Suppressor macrophage treated with lipopolysaccharide for 1 hour (primary cell): ENCODE results near the gene BABAM2.
"Not testable (repeated sequence)": the region's sequence is repeated elsewhere in the genome, so short reads cannot be mapped to it uniquely, and the experiment has no call there.

Experiments
- DNase-seq, 3 donors: peaks; one replicate each; pipeline ENCODE4 v3.0.0-alpha.2; 2020 to 2022

The BABAM2 gene

GRCh38 chr2:28321426-28321825, 430.9 kb downstream of the BABAM2 start:
- no peak for DNase-seq

- DNase-seq: no peak
Measured at GRCh38 chr2:28322051-28322450, 431.5 kb downstream of the BABAM2 start.

GRCh38 chr2:28322456-28322855, 431.9 kb downstream of the BABAM2 start:
- DNase-seq: no peak

- DNase-seq: no peak
Measured at GRCh38 chr2:28322981-28323396, 432.5 kb downstream of the BABAM2 start.

GRCh38 chr2:28325173-28325566, 434.6 kb downstream of the BABAM2 start:
- DNase-seq: no peak

GRCh38 chr2:28325567-28326468, 435.3 kb downstream of the BABAM2 start:
- DNase-seq: peak; percentile 74 to 80 (median 75)

GRCh38 chr2:28326469-28326805, 435.9 kb downstream of the BABAM2 start:
- DNase-seq: no peak

- DNase-seq: no peak
Measured at GRCh38 chr2:28326881-28327505, 436.5 kb downstream of the BABAM2 start.

- no peak for DNase-seq
Measured at GRCh38 chr2:28327581-28327955, 437.0 kb downstream of the BABAM2 start.

- no peak for DNase-seq
Measured at GRCh38 chr2:28327956-28328922, 437.7 kb downstream of the BABAM2 start.

- DNase-seq: no peak
Measured at GRCh38 chr2:28329184-28329583, 438.7 kb downstream of the BABAM2 start.

- not testable (repeated sequence) for DNase-seq
Measured at GRCh38 chr2:28330722-28331121, 440.2 kb downstream of the BABAM2 start.

GRCh38 chr2:28331797-28332196, 441.3 kb downstream of the BABAM2 start:
- DNase-seq: not testable (repeated sequence)

- no peak for DNase-seq
Measured at GRCh38 chr2:28332696-28333095, 442.2 kb downstream of the BABAM2 start.

- DNase-seq: peak; percentile 82 to 85 (median 84)
Measured at GRCh38 chr2:28333606-28334526, 443.3 kb downstream of the BABAM2 start.

- DNase-seq: no peak
Measured at GRCh38 chr2:28334527-28334894, 444.0 kb downstream of the BABAM2 start.

GRCh38 chr2:28335265-28335664, 444.7 kb downstream of the BABAM2 start:
- DNase-seq: not testable (repeated sequence)

GRCh38 chr2:28335666-28336065, 445.1 kb downstream of the BABAM2 start:
- DNase-seq: no peak

GRCh38 chr2:28336264-28336980, 445.9 kb downstream of the BABAM2 start:
- DNase-seq: no peak

- no peak for DNase-seq
Measured at GRCh38 chr2:28336982-28337627, 446.6 kb downstream of the BABAM2 start.
